22Rv1 (cell line): Measurements from ENCODE around the gene GPC5.

ENCODE experiments used
- ZFX ChIP-seq: fragments of 450-650 bp; IDR thresholded peaks from 2 replicates; pipeline ENCODE4 v1.6.1; 2017; ENCODE audit warnings: antibody characterized with exemption, borderline replicate concordance
- TF ChIP-seq, protein P1 (sequence below): fragments of 450-650 bp; IDR thresholded peaks from 2 replicates; pipeline ENCODE4 v1.5.1; 2017; ENCODE audit warnings: mild to moderate bottlenecking

DNA sequence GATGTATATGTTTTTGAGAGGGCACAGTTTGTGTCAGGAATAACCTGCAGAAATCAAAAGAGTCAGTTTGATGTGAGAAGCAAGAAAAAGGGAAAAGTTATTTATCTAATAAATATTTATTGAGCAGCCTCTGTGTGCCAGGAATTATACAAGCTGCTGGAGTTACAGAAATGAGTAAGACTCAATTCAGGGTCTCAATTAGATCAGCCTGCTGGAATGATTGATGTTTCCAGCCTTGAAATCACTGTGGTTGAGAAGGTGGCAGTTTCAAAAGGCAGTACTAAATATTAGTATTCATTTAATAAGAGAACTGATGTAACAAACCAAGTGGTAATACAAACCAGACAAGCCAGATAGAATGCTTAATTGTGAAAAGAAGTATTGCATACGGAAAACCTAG, 1045.8 kb downstream of the GPC5 start:
- TF ChIP-seq, protein P1, sequence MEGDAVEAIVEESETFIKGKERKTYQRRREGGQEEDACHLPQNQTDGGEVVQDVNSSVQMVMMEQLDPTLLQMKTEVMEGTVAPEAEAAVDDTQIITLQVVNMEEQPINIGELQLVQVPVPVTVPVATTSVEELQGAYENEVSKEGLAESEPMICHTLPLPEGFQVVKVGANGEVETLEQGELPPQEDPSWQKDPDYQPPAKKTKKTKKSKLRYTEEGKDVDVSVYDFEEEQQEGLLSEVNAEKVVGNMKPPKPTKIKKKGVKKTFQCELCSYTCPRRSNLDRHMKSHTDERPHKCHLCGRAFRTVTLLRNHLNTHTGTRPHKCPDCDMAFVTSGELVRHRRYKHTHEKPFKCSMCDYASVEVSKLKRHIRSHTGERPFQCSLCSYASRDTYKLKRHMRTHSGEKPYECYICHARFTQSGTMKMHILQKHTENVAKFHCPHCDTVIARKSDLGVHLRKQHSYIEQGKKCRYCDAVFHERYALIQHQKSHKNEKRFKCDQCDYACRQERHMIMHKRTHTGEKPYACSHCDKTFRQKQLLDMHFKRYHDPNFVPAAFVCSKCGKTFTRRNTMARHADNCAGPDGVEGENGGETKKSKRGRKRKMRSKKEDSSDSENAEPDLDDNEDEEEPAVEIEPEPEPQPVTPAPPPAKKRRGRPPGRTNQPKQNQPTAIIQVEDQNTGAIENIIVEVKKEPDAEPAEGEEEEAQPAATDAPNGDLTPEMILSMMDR = no peak
- no peak for TF ChIP-seq ZFX
